CD4-positive, alpha-beta T cell (primary cell): ENCODE data around the gene NRL. TPM values are rescaled to one million over a fixed set of nuclear protein-coding genes. Genes with fewer than 3 reads are reported as not detected.

Source experiments
- ATAC-seq: fragments of 200-7000 bp; cut with Tn5 transposase; one replicate; pipeline ENCODE4 v1.10.0; 2022; ENCODE audit warnings: mild to moderate bottlenecking; ENCODE audit not compliant: poor library complexity
- CTCF ChIA-PET: fragments of 350-600 bp; sonication (Branson Sonifier 250); formaldehyde crosslinking; loops from one replicate; lab custom pipeline; 2021; ENCODE audit warnings: antibody characterized with exemption, inconsistent platforms; lab: Charles Lee
- POLR2A ChIA-PET: fragments of 350-600 bp; sonication (Branson Sonifier 250); formaldehyde crosslinking; loops from one replicate; lab custom pipeline; 2021; ENCODE audit warnings: antibody characterized with exemption, inconsistent platforms; lab: Charles Lee
- DNase-seq, 14 experiments: peaks; one replicate each; pipeline ENCODE4 v3.0.0-alpha.2; 2013 to 2020; ENCODE audit warnings: mixed read lengths in 2 of 14
- H3K27ac ChIP-seq, 2 donors: one replicate each; pipeline versions ENCODE4 v1.5.1 to v1.7.0; 2013; ENCODE audit warnings: low read length in 2 of 2, low read depth in 1 of 2, mild to moderate bottlenecking in 1 of 2
- H3K27me3 ChIP-seq, 2 experiments: 1 replicate in 1 of 2; 2 replicates in 1 of 2; pipeline versions ENCODE4 v1.6.1 to v1.7.0; 2013; ENCODE audit warnings: low read length in 2 of 2, control low read depth in 1 of 2, mild to moderate bottlenecking in 1 of 2, moderate library complexity in 1 of 2; ENCODE audit not compliant: insufficient read depth in 2 of 2, control insufficient read depth in 1 of 2
- H3K36me3 ChIP-seq: one replicate; pipeline ENCODE4 v1.6.1; 2013; ENCODE audit warnings: low read length, control low read depth; ENCODE audit not compliant: insufficient read depth
- H3K4me1 ChIP-seq: one replicate; pipeline ENCODE4 v1.6.1; 2013; ENCODE audit warnings: low read length, control low read depth; ENCODE audit not compliant: insufficient read depth
- H3K4me3 ChIP-seq: one replicate; pipeline ENCODE4 v1.5.1; 2013; ENCODE audit warnings: mild to moderate bottlenecking, low read length, moderate library complexity
- H3K9me3 ChIP-seq, 2 experiments: 1 replicate in 1 of 2; 2 replicates in 1 of 2; pipeline versions ENCODE4 v1.6.1 to v1.7.0; 2013; ENCODE audit warnings: low read length in 2 of 2, mild to moderate bottlenecking in 2 of 2, control low read depth in 1 of 2, moderate library complexity in 1 of 2; ENCODE audit not compliant: control insufficient read depth in 1 of 2, insufficient read depth in 1 of 2
- H3K27ac Mint-ChIP-seq: one replicate; pipeline ENCODE4 v1.8.0; 2020; ENCODE audit warnings: mixed read lengths
- H3K27me3 Mint-ChIP-seq: one replicate; pipeline ENCODE4 v1.8.0; 2021; ENCODE audit warnings: mixed read lengths
- H3K36me3 Mint-ChIP-seq: one replicate; pipeline ENCODE4 v1.8.0; 2021; ENCODE audit warnings: low read depth, mixed read lengths
- H3K4me1 Mint-ChIP-seq: one replicate; pipeline ENCODE4 v1.8.0; 2021; ENCODE audit warnings: low read depth, mixed read lengths
- H3K4me3 Mint-ChIP-seq: one replicate; pipeline ENCODE4 v1.8.0; 2020; ENCODE audit warnings: mild to moderate bottlenecking, mixed read lengths
- H3K9me3 Mint-ChIP-seq: one replicate; pipeline ENCODE4 v1.8.0; 2020; ENCODE audit warnings: mixed read lengths
- CTCF ChIP-seq: fragments of 200-600 bp; IDR thresholded peaks from one replicate; pipeline ENCODE4 v1.8.0; 2022; ENCODE audit warnings: antibody characterized with exemption, mild to moderate bottlenecking
- intact Hi-C, 2 experiments: fragments of 100-400 bp; cut with DNase I in 1 of 2; cut with micrococcal nuclease in 1 of 2; formaldehyde crosslinking; loops; one replicate each; pipeline versions ENCODE4 v1.15.1 to v1.9.0; 2023 to 2025; cut with DNase I, micrococcal nuclease
- total RNA-seq, 174 experiments: library from RNA in 2 of 174; stranded (reverse) in 2 of 174; gene quantifications; one replicate each; pipeline ENCODE4 v1.2.3 and lab custom pipeline; 2021 to 2026

NRL gene
- total RNA-seq, 2 experiments from 2014 or later, result 1.6 to 1.9 TPM

GRCh38 chr14:24144451-24144850 lies 29.7 kb upstream of the NRL start:
- peaks cover 62% of the 10 kb centered on the region for H3K4me1 ChIP-seq
- intact Hi-C loops, result loop anchor here in 1 of 2 experiments (2.0 kb wide), 1 partner anchor 28 kb away; no protein-coding TSS in a partner anchor
- H3K4me1 Mint-ChIP-seq, result peaks cover 75% of the 10 kb centered on the region
- no peak overlapping the region for H3K4me3 ChIP-seq
- no peak overlapping the region for H3K27ac ChIP-seq
- ATAC-seq, result no peak
- TF ChIP-seq CTCF, result no peak
- no peaks in the 10 kb centered on the region for H3K27me3 Mint-ChIP-seq
- ChIA-PET POLR2A (interaction anchor here (1.8 to 8.0 kb wide), 3 partner anchors 9 to 29 kb away, joined by 11 to 127 read pairs (median 119); partner anchors contain the start of genes DCAF11, IRF9, NRL and PSME1), CTCF (interaction anchor here (1.2 kb wide), 1 partner anchor 36 kb away, joined by 3 read pairs; no protein-coding TSS in a partner anchor)
- H3K27ac Mint-ChIP-seq, result peak overlapping the region; percentile 42
- no peak for DNase-seq
- H3K27me3 ChIP-seq, result no peaks in the 10 kb centered on the region
- no peaks in the 10 kb centered on the region for H3K9me3 ChIP-seq
- no peaks in the 10 kb centered on the region for H3K9me3 Mint-ChIP-seq
- H3K4me3 Mint-ChIP-seq, result peak overlapping the region; percentile 73
- H3K36me3 Mint-ChIP-seq, result peaks cover 77% of the 10 kb centered on the region
- peaks cover 43% of the 10 kb centered on the region for H3K36me3 ChIP-seq

DNA sequence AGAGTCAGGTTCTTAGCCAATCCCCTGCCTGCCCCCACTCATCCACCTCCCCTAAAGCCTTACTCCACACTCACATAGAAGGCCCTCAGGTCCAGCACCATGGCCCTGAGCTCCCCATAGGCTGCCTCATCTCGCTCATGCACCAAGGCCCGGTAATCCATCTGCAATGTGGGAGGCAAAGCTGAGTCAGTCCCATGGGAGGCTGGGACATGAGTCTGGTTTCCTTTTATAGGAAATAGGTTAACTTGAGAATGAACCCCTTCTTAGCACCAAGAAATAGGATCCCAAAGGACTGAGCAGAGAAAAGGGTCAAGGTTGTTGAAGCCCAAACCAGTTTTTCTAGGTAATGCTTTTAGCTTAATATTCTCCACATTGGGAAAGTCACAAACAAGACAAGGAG lies 28.8 kb upstream of the NRL start:
- CTCF ChIA-PET, result interaction anchor here (0.7 to 1.1 kb wide), 2 partner anchors 34 to 165 kb away, joined by 3 read pairs; partner anchors contain the start of gene CIDEB
- no peak for ATAC-seq
- intact Hi-C loops, result no loop called here
- Histone ChIP-seq H3K27ac (no peak overlapping the region), H3K4me3 (no peak overlapping the region), H3K9me3 (no peaks in the 10 kb centered on the region), H3K4me1 (peaks cover 62% of the 10 kb centered on the region), H3K36me3 (peaks cover 43% of the 10 kb centered on the region), H3K27me3 (no peaks in the 10 kb centered on the region)
- peak overlapping the region; percentile 90 for H3K27ac Mint-ChIP-seq
- no peaks in the 10 kb centered on the region for H3K9me3 Mint-ChIP-seq
- POLR2A ChIA-PET, result interaction anchor here (0.6 to 6.4 kb wide), 4 partner anchors 8 to 35 kb away, joined by 3 to 119 read pairs (median 8); partner anchors contain the start of genes DCAF11, IRF9, NRL and PSME1
- peaks cover 75% of the 10 kb centered on the region for H3K4me1 Mint-ChIP-seq
- no peaks in the 10 kb centered on the region for H3K27me3 Mint-ChIP-seq
- no peak for DNase-seq
- H3K4me3 Mint-ChIP-seq, result peak overlapping the region; percentile 66
- H3K36me3 Mint-ChIP-seq, result peaks cover 77% of the 10 kb centered on the region
- no peak for TF ChIP-seq CTCF

- H3K4me3 ChIP-seq, result peak within 1 kb of the TSS; percentile 92
- peaks cover 58% of the 10 kb centered on the region for H3K36me3 ChIP-seq
- no peaks in the 10 kb centered on the region for H3K9me3 ChIP-seq
- H3K36me3 Mint-ChIP-seq, result peaks cover 71% of the 10 kb centered on the region
- ATAC-seq (peak; percentile 90), DNase-seq (peak; percentile 97 to 100 (median 99))
- peak within 1 kb of the TSS; percentile 62 to 71 for H3K27ac ChIP-seq
- ChIA-PET POLR2A (interaction anchor here (0.7 to 11.7 kb wide), 23 partner anchors 9 to 289 kb away, joined by 3 to 296 read pairs (median 5); partner anchors contain the start of genes CBLN3, CHMP4A, DCAF11 and DHRS1), CTCF (interaction anchor here (0.8 to 1.2 kb wide), 7 partner anchors 19 to 101 kb away, joined by 3 to 11 read pairs (median 4); partner anchors contain the start of genes DCAF11, IRF9, MDP1 and NRL)
- intact Hi-C loops, result loop anchor here in 1 of 2 experiments (1.0 kb wide), 1 partner anchor 26 kb away; no protein-coding TSS in a partner anchor
- H3K4me1 ChIP-seq, result peaks cover 73% of the 10 kb centered on the region
- H3K4me3 Mint-ChIP-seq, result peak within 1 kb of the TSS; percentile 95
- TF ChIP-seq CTCF, result no peak
- no peaks in the 10 kb centered on the region for H3K27me3 ChIP-seq
- H3K27me3 Mint-ChIP-seq, result no peaks in the 10 kb centered on the region
- H3K9me3 Mint-ChIP-seq, result no peaks in the 10 kb centered on the region
- peaks cover 76% of the 10 kb centered on the region for H3K4me1 Mint-ChIP-seq
- H3K27ac Mint-ChIP-seq, result peak within 1 kb of the TSS; percentile 90
Observed at GRCh38 chr14:24141097-24141880, 26.5 kb upstream of the NRL start, which contains the start of gene EMC9. TSS of gene EMC9 (minus strand) at chr14:24141591. CDS start at chr14:24141304, 287 bp downstream.
